Sigmoid colon (tissue), 7 donors: ENCODE measurements around the gene APBA1. TPM values are rescaled to one million over a fixed set of nuclear protein-coding genes. Genes with fewer than 3 reads are reported as not detected.

ENCODE experiments used
- DNase-seq: peaks from one replicate; pipeline ENCODE4 v3.0.0-alpha.2; 2019
- H3K27ac ChIP-seq, 4 donors: fragments of 200-600 bp; sonication (generic); one replicate each; pipeline ENCODE4 v1.5.1; 2016 to 2019; ENCODE audit warnings: mild to moderate bottlenecking in 1 of 4
- H3K27me3 ChIP-seq, 3 donors: fragments of 200-600 bp; sonication (generic); one replicate each; pipeline ENCODE4 v1.5.1; 2019; ENCODE audit warnings: mild to moderate bottlenecking in 1 of 3
- H3K36me3 ChIP-seq, 4 donors: fragments of 200-600 bp; sonication (generic); one replicate each; pipeline ENCODE4 v1.5.1; 2016 to 2019
- H3K4me1 ChIP-seq, 4 donors: fragments of 200-600 bp; sonication (generic); one replicate each; pipeline ENCODE4 v1.5.1; 2017 to 2019
- H3K4me3 ChIP-seq, 4 donors: fragments of 200-600 bp; sonication (generic); one replicate each; pipeline ENCODE4 v1.5.1; 2017 to 2019; ENCODE audit warnings: mild to moderate bottlenecking in 2 of 4, moderate library complexity in 1 of 4
- H3K9me3 ChIP-seq, 4 donors: fragments of 200-600 bp in 3 of 4; sonication (generic) in 3 of 4; one replicate each; pipeline versions ENCODE4 v1.5.1 to v1.6.1; 2013 to 2019
- EP300 ChIP-seq, 4 donors: sonication (generic); formaldehyde crosslinking; IDR thresholded peaks; one replicate each; pipeline ENCODE4 v1.6.1; 2017; ENCODE audit warnings: antibody characterized with exemption in 4 of 4
- POLR2A ChIP-seq, 2 donors: fragments of 450-650 bp; IDR thresholded peaks; one replicate each; pipeline ENCODE4 v1.6.1; 2016; ENCODE audit warnings: antibody characterized with exemption in 2 of 2, mild to moderate bottlenecking in 2 of 2, moderate library complexity in 2 of 2
- POLR2AphosphoS5 ChIP-seq, 4 donors: sonication (generic); formaldehyde crosslinking; IDR thresholded peaks; one replicate each; pipeline ENCODE4 v1.6.1; 2017; ENCODE audit warnings: antibody characterized with exemption in 4 of 4
- WGBS, 2 donors: extraction: QIAGEN DNeasy Blood & Tissue Kit; methylation state at CpG; one replicate each; pipeline ENCODE4 v1.1.7; 2013; 5-methylcytosine and 5-hydroxymethylcytosine counted together
- intact Hi-C: fragments of 100-400 bp; cut with DNase I; formaldehyde crosslinking; loops from one replicate; pipeline ENCODE4 v1.15.1; 2023
- polyA plus RNA-seq, 3 donors: library from polyadenylated mRNA; stranded (reverse); fragments of 200-250 nt; gene quantifications; one replicate each; pipeline ENCODE4 v1.2.3, GENCODE V29; 2013
- total RNA-seq, 4 donors: library from RNA; depleted of rRNA; stranded (reverse); fragments of >200 nt; gene quantifications; one replicate each; pipeline ENCODE4 v1.1.0, GENCODE V29; 2016
- TF ChIP-seq, protein P1 (sequence below), 4 experiments: fragments of 450-650 bp in 3 of 4; fragments of 200-600 bp in 1 of 4; IDR thresholded peaks; one replicate each; pipeline ENCODE4 v1.5.1; 2016 to 2019; ENCODE audit warnings: antibody characterized with exemption in 4 of 4, mild to moderate bottlenecking in 3 of 4, moderate library complexity in 2 of 4
- donor health status: healthy with polysubstance abuse.
- donor health status: Bipolar disorder and iron deficiency.
- donor health status: healthy.

Gene APBA1
- total and polyA plus RNA-seq, 7 donors: 1.7 to 6.7 (median 4.2) TPM

DNA sequence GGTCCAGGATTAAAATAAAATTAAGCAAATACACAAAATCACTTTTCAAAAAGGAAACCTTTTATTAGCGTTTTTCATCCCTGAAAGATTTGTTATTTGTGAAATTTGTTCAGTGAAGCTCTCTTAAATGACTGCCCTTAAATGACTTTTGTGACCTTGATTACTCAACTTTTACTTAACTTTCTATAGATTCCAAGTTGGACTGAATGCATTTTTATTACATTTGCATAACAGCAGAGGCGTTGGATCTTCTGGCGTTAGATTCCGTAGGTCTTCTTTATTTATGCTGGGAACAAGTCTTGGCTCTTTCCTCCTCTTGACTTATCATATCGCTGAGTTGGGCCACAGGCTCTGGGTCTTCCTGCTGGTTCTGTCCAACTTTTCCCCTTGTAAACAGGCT is 78.4 kb downstream of the APBA1 start:
- TF ChIP-seq EP300 (IDR thresholded peaks at IDR 0.05) (no peak), POLR2A (IDR thresholded peaks at IDR 0.05) (no peak), POLR2AphosphoS5 (IDR thresholded peaks at IDR 0.05) (no peak)
- TF ChIP-seq, protein P1, sequence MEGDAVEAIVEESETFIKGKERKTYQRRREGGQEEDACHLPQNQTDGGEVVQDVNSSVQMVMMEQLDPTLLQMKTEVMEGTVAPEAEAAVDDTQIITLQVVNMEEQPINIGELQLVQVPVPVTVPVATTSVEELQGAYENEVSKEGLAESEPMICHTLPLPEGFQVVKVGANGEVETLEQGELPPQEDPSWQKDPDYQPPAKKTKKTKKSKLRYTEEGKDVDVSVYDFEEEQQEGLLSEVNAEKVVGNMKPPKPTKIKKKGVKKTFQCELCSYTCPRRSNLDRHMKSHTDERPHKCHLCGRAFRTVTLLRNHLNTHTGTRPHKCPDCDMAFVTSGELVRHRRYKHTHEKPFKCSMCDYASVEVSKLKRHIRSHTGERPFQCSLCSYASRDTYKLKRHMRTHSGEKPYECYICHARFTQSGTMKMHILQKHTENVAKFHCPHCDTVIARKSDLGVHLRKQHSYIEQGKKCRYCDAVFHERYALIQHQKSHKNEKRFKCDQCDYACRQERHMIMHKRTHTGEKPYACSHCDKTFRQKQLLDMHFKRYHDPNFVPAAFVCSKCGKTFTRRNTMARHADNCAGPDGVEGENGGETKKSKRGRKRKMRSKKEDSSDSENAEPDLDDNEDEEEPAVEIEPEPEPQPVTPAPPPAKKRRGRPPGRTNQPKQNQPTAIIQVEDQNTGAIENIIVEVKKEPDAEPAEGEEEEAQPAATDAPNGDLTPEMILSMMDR (IDR thresholded peaks at IDR 0.05): no peak
- 94% methylated on average over 5 of the region's 5 CpGs for whole genome bisulfite sequencing, 2 donors

DNA sequence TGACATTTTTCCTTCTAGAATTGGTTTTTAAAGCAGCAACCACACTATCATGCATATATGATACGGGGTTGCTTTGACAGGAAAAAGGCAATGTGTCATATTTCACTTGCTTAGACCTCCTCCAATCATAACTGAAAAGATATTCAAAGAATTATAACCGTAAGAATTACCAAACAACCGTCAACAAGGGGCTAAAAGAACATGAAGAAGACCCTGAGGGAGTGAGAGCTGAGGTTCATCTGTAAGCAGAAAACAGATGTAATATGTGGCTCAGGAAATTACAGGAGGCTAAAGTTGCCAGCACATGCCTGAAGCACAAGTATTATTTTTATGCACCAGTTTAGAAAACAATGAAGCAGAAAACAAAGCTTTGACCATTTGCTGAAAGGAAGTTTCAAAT is 78.9 kb downstream of the APBA1 start:
- DNase-seq: no peak
- H3K9me3 ChIP-seq: no peaks in the 10 kb centered on the region
- TF ChIP-seq, protein P1 (IDR thresholded peaks at IDR 0.05): no peak
- TF ChIP-seq POLR2AphosphoS5 (IDR thresholded peaks at IDR 0.05) (no peak), EP300 (IDR thresholded peaks at IDR 0.05) (no peak), POLR2A (IDR thresholded peaks at IDR 0.05) (no peak)
- intact Hi-C loops: no loop called here
- H3K27me3 ChIP-seq: no peaks in the 10 kb centered on the region
- WGBS, 2 donors: 77 to 92% methylated on average over 3 of the region's 3 CpGs
- H3K4me1 ChIP-seq: no peaks in the 10 kb centered on the region
- no peaks in the 10 kb centered on the region for H3K36me3 ChIP-seq
- no peak overlapping the region for H3K4me3 ChIP-seq
- H3K27ac ChIP-seq: no peak overlapping the region

More for the DNA sequence above, 78.4 kb downstream of the APBA1 start:
- intact Hi-C loops: no loop called here
- DNase-seq: no peak
- no peaks in the 10 kb centered on the region for H3K27me3 ChIP-seq
- H3K4me3 ChIP-seq: no peak overlapping the region
- H3K36me3 ChIP-seq: no peaks in the 10 kb centered on the region
- no peaks in the 10 kb centered on the region for H3K4me1 ChIP-seq
- no peaks in the 10 kb centered on the region for H3K9me3 ChIP-seq
- no peak overlapping the region for H3K27ac ChIP-seq

DNA sequence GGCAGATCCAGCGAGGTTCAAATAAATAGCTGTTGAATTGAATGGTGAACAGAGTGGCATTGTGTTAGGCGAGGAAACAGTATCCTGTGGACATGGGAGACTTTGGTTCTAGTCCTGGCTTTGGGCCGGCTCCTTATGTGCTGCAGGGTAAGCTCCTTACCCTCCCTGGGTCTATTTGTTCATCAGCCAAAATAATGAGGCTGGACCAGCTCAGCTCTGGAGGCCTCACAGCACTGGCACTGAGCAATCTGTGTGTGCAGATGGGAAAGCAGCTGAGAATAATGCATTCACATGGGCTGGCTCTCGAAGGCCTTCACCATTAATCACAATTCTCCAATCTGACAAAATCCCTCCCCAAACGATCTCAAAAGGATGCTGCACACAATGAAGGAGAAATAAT is 81.9 kb downstream of the APBA1 start:
- TF ChIP-seq POLR2A (IDR thresholded peaks at IDR 0.05) (no peak), EP300 (IDR thresholded peaks at IDR 0.05) (no peak), POLR2AphosphoS5 (IDR thresholded peaks at IDR 0.05) (no peak)
- TF ChIP-seq, protein P1 (IDR thresholded peaks at IDR 0.05): no peak
- no peaks in the 10 kb centered on the region for H3K27me3 ChIP-seq
- no peak overlapping the region for H3K27ac ChIP-seq
- no peaks in the 10 kb centered on the region for H3K9me3 ChIP-seq
- H3K36me3 ChIP-seq: no peaks in the 10 kb centered on the region
- intact Hi-C loops: no loop called here
- no peak overlapping the region for H3K4me3 ChIP-seq
- WGBS, 2 donors: 85 to 88% methylated on average over 5 of the region's 5 CpGs
- no peak for DNase-seq
- H3K4me1 ChIP-seq: no peaks in the 10 kb centered on the region

DNA sequence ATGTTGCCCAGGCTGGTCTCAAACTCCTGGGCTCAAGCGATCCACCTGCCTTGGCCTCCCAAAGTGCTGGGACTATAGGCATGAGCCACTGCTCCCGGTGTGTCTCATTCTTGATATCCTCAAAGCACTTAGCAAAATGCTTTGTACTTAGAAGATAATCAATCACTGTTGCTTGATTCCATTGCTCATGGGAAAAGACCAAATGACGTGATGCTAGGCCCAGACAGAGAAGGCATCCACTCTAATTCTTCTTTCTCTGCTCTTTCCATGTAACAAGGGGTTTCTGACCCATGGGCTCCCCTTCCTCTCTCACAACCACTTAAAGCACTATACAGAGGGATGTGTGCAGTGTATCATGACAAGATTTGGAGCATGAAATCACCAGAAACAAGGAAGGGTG is 83.0 kb downstream of the APBA1 start:
- WGBS, 2 donors: 93 to 97% methylated on average over 3 of the region's 3 CpGs
- Histone ChIP-seq H3K4me3 (no peak overlapping the region), H3K27ac (no peak overlapping the region), H3K9me3 (no peaks in the 10 kb centered on the region), H3K36me3 (no peaks in the 10 kb centered on the region), H3K27me3 (no peaks in the 10 kb centered on the region), H3K4me1 (no peaks in the 10 kb centered on the region)
- DNase-seq: no peak
- intact Hi-C loops: no loop called here
- no peak for TF ChIP-seq POLR2AphosphoS5 (IDR thresholded peaks at IDR 0.05)
- TF ChIP-seq, protein P1 (IDR thresholded peaks at IDR 0.05): no peak
- TF ChIP-seq EP300 (IDR thresholded peaks at IDR 0.05): no peak
- TF ChIP-seq POLR2A (IDR thresholded peaks at IDR 0.05): no peak

DNA sequence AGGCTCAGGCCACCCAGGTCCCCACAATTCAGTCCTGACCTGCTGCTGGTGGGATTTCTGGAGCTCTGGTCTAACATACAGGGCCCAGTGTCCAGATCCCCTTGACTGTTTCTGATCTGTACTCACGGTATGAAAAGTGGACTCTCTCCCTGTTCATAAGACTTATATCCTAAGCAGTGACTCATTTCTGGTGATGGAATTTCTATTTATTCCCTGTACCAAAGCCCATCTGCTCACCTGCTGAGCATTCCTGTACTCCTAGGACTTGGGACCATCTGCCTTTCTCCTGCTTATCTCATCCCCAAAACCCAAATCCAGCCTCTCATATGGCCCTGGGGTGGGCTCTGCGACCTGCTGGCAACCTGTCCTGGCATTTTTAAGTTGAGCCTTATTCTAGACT is 86.6 kb downstream of the APBA1 start:
- intact Hi-C loops: no loop called here
- no peak overlapping the region for H3K4me3 ChIP-seq

More for the DNA sequence above, 86.6 kb downstream of the APBA1 start:
- Histone ChIP-seq H3K27ac (no peak overlapping the region), H3K36me3 (no peaks in the 10 kb centered on the region), H3K27me3 (no peaks in the 10 kb centered on the region), H3K4me1 (no peaks in the 10 kb centered on the region), H3K9me3 (no peaks in the 10 kb centered on the region)
- 88% methylated on average over 2 of the region's 2 CpGs for WGBS, 2 donors
- TF ChIP-seq EP300 (IDR thresholded peaks at IDR 0.05) (no peak), POLR2AphosphoS5 (IDR thresholded peaks at IDR 0.05) (no peak), POLR2A (IDR thresholded peaks at IDR 0.05) (no peak)
- TF ChIP-seq, protein P1 (IDR thresholded peaks at IDR 0.05): no peak
- no peak for DNase-seq
